H9 (cell line): ENCODE data around the gene PIGL. TPM values are rescaled to one million over a fixed set of nuclear protein-coding genes. Genes with fewer than 3 reads are reported as not detected.

ENCODE experiments used
- DNase-seq: peaks from one replicate; pipeline ENCODE4 v3.0.0-alpha.2; 2017
- H2AFZ ChIP-seq: one replicate; pipeline ENCODE4 v1.6.1; 2013; ENCODE audit warnings: mild to moderate bottlenecking, low read length, control low read depth, moderate library complexity
- H2AK5ac ChIP-seq: 2 replicates; pipeline ENCODE4 v1.6.1; 2013; ENCODE audit warnings: low read length, control low read depth, mixed read lengths; ENCODE audit not compliant: insufficient read length
- H2BK120ac ChIP-seq: one replicate; pipeline ENCODE4 v1.6.1; 2013; ENCODE audit warnings: low read depth, mild to moderate bottlenecking, low read length, control low read depth, inconsistent platforms; ENCODE audit not compliant: poor library complexity, severe bottlenecking
- H2BK12ac ChIP-seq: 2 replicates; pipeline ENCODE4 v1.6.1; 2013; ENCODE audit warnings: low read length, control low read depth, mixed read lengths, low read depth; ENCODE audit not compliant: insufficient read length
- H2BK15ac ChIP-seq: 2 replicates; pipeline ENCODE4 v1.6.1; 2013; ENCODE audit warnings: low read depth, low read length, control low read depth
- H2BK20ac ChIP-seq: one replicate; pipeline ENCODE4 v1.6.1; 2013; ENCODE audit warnings: low read depth, mild to moderate bottlenecking, low read length, control low read depth, inconsistent platforms; ENCODE audit not compliant: poor library complexity, severe bottlenecking
- H2BK5ac ChIP-seq: 2 replicates; pipeline ENCODE4 v1.6.1; 2013; ENCODE audit warnings: low read length, control low read depth, mixed read lengths; ENCODE audit not compliant: insufficient read length
- H3K14ac ChIP-seq: 2 replicates; pipeline ENCODE4 v1.6.1; 2013; ENCODE audit warnings: low read length, control low read depth; ENCODE audit not compliant: insufficient read depth
- H3K18ac ChIP-seq: 2 replicates; pipeline ENCODE4 v1.6.1; 2013; ENCODE audit warnings: low read depth, mild to moderate bottlenecking, mixed read lengths, low read length, control low read depth; ENCODE audit not compliant: insufficient read length
- H3K23ac ChIP-seq: 2 replicates; pipeline ENCODE4 v1.6.1; 2013; ENCODE audit warnings: low read length, control low read depth, mixed read lengths, low read depth; ENCODE audit not compliant: insufficient read length
- H3K23me2 ChIP-seq: 2 replicates; pipeline ENCODE4 v1.6.1; 2013; ENCODE audit warnings: low read depth, mild to moderate bottlenecking, mixed read lengths, low read length, control low read depth; ENCODE audit not compliant: insufficient read length, poor library complexity, severe bottlenecking
- H3K27ac ChIP-seq: 2 replicates; pipeline ENCODE4 v1.5.1; 2013; ENCODE audit warnings: low read length, control low read depth, mixed read lengths, low read depth; ENCODE audit not compliant: insufficient read length
- H3K27me3 ChIP-seq: 2 replicates; pipeline ENCODE4 v1.6.1; 2013; ENCODE audit warnings: low read length, control low read depth, inconsistent platforms; ENCODE audit not compliant: insufficient read depth
- H3K4ac ChIP-seq: 2 replicates; pipeline ENCODE4 v1.6.1; 2013; ENCODE audit warnings: low read depth, mild to moderate bottlenecking, control low read depth, inconsistent platforms, low read length, moderate library complexity
- H3K4me1 ChIP-seq: 2 replicates; pipeline ENCODE4 v1.6.1; 2013; ENCODE audit warnings: low read length, control low read depth, inconsistent platforms; ENCODE audit not compliant: insufficient read depth
- H3K4me2 ChIP-seq: 2 replicates; pipeline ENCODE4 v1.6.1; 2013; ENCODE audit warnings: low read length, control low read depth, mixed read lengths; ENCODE audit not compliant: insufficient read length, insufficient read depth
- H3K56ac ChIP-seq: 2 replicates; pipeline ENCODE4 v1.6.1; 2013; ENCODE audit warnings: low read depth, mild to moderate bottlenecking, mixed read lengths, low read length, control low read depth; ENCODE audit not compliant: insufficient read length
- H3K79me1 ChIP-seq: 2 replicates; pipeline ENCODE4 v1.6.1; 2013; ENCODE audit warnings: low read depth, mild to moderate bottlenecking, moderate library complexity, low read length, control low read depth, inconsistent platforms; ENCODE audit not compliant: insufficient read depth, poor library complexity, severe bottlenecking
- H3K79me2 ChIP-seq: 2 replicates; pipeline ENCODE4 v1.6.1; 2013; ENCODE audit warnings: low read length, control low read depth, inconsistent platforms; ENCODE audit not compliant: insufficient read depth
- H3K9ac ChIP-seq: 2 replicates; pipeline ENCODE4 v1.6.1; 2013; ENCODE audit warnings: low read length, control low read depth, mixed read lengths; ENCODE audit not compliant: insufficient read length; ENCODE audit errors: extremely low read depth
- H3K9me3 ChIP-seq: one replicate; pipeline ENCODE4 v1.6.1; 2013; ENCODE audit warnings: low read depth, low read length, inconsistent platforms; ENCODE audit not compliant: control insufficient read depth
- H3T11ph ChIP-seq: one replicate; pipeline ENCODE4 v1.6.1; 2013; ENCODE audit warnings: mild to moderate bottlenecking, low read length, control low read depth, inconsistent platforms
- H4K20me1 ChIP-seq: one replicate; pipeline ENCODE4 v1.6.1; 2013; ENCODE audit not compliant: control insufficient read depth, insufficient read length, insufficient read depth
- H4K5ac ChIP-seq: 2 replicates; pipeline ENCODE4 v1.6.1; 2013; ENCODE audit warnings: low read depth, mild to moderate bottlenecking, mixed read lengths, low read length, control low read depth; ENCODE audit not compliant: insufficient read length
- H4K8ac ChIP-seq: replicated peaks from 2 replicates; pipeline ENCODE4 v1.6.1; 2013; ENCODE audit warnings: low read length, control low read depth, mixed read lengths, low read depth; ENCODE audit not compliant: insufficient read length
- H4K91ac ChIP-seq: 2 replicates; pipeline ENCODE4 v1.6.1; 2013; ENCODE audit warnings: low read depth, mild to moderate bottlenecking, moderate library complexity, mixed read lengths, low read length, control low read depth; ENCODE audit not compliant: insufficient read length
- H3K27ac Mint-ChIP-seq, 3 experiments: 2 replicates in 2 of 3; 3 replicates in 1 of 3; pipeline ENCODE4 v1.8.0; 2020 to 2021; ENCODE audit warnings: mixed read lengths in 3 of 3, mild to moderate bottlenecking in 1 of 3, moderate library complexity in 1 of 3
- H3K27me3 Mint-ChIP-seq: 2 replicates; pipeline ENCODE4 v1.8.0; 2021; ENCODE audit warnings: low read depth, mild to moderate bottlenecking, moderate library complexity, mixed read lengths
- H3K36me3 Mint-ChIP-seq, 3 experiments: 2 replicates in 2 of 3; 3 replicates in 1 of 3; pipeline ENCODE4 v1.8.0; 2020 to 2021; ENCODE audit warnings: low read depth in 3 of 3, mixed read lengths in 3 of 3; ENCODE audit not compliant: insufficient read depth in 1 of 3
- H3K4me1 Mint-ChIP-seq, 2 experiments: 2 replicates each; pipeline ENCODE4 v1.8.0; 2020; ENCODE audit warnings: mixed read lengths in 2 of 2
- H3K4me3 Mint-ChIP-seq, 2 experiments: 2 replicates in 1 of 2; 3 replicates in 1 of 2; pipeline ENCODE4 v1.8.0; 2020 to 2021; ENCODE audit warnings: mild to moderate bottlenecking in 2 of 2, mixed read lengths in 2 of 2, moderate library complexity in 1 of 2
- H3K9me3 Mint-ChIP-seq, 2 experiments: 2 replicates in 1 of 2; 3 replicates in 1 of 2; pipeline ENCODE4 v1.8.0; 2020; ENCODE audit warnings: mild to moderate bottlenecking in 2 of 2, mixed read lengths in 2 of 2, moderate library complexity in 1 of 2
- WGBS: extraction: QIAGEN DNeasy Blood & Tissue Kit; methylation state at CpG from one replicate; pipeline ENCODE4 v1.1.7; 2013; ENCODE audit warnings: missing lambda C conversion rate, low lambda C conversion rate, mixed read lengths; ENCODE audit not compliant: insufficient read length; ENCODE audit errors: extremely low coverage; 5-methylcytosine and 5-hydroxymethylcytosine counted together
- total RNA-seq: library from RNA; stranded (reverse); gene quantifications from 2 replicates; pipeline ENCODE4 v1.2.1, GENCODE V29; 2021
- TF ChIP-seq, protein P1 (sequence below): fragments of 200-600 bp; sonication (generic); conservative IDR thresholded peaks from 3 replicates; pipeline ENCODE4 v1.8.0; 2021; ENCODE audit warnings: antibody characterized with exemption, mild to moderate bottlenecking

PIGL gene
- total RNA-seq, 1 experiment from 2014 or later: 21.6 TPM

DNA sequence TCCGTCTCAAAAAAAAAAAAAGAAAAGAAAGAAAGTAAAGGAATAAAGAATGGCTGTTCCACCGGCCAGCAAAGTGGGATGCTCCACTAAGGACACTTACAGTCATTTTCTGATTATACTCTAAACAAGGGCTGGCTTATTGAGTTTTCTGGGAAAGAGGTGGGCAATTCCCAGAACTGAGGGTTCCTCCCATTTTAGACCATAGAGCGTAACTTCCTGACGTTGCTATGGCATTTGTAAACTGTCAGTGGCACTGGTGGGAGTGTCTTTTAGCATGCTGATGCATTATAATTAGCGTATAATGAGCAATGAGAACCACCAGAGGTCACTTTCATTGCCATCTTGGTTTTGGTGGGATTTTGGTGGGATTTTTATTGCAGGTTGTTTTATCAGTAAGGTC, 58.0 kb downstream of the PIGL start:
- no CpG with 5 or more reads among the region's 5 CpGs for WGBS
- no peak overlapping the region for H2BK20ac ChIP-seq
- H2BK15ac ChIP-seq: no peak overlapping the region
- no peak overlapping the region for H2AFZ ChIP-seq
- H3K9me3 ChIP-seq: no peaks in the 10 kb centered on the region
- H3K23ac ChIP-seq: no peak overlapping the region
- Mint-ChIP-seq H3K36me3 (peaks cover 12 to 35% (median 31%) of the 10 kb centered on the region in 3 experiments), H3K27ac (no peak overlapping the region), H3K4me1 (no peaks in the 10 kb centered on the region), H3K9me3 (peaks cover 6 to 13% of the 10 kb centered on the region in 2 experiments; a peak in 3 of 5 replicates), H3K27me3 (no peaks in the 10 kb centered on the region), H3K4me3 (no peak overlapping the region)
- no peaks in the 10 kb centered on the region for H3K23me2 ChIP-seq
- no peak for DNase-seq
- H3K4me2 ChIP-seq: no peak overlapping the region
- no peak overlapping the region for H2BK120ac ChIP-seq
- no peak overlapping the region for H2AK5ac ChIP-seq
- no peak overlapping the region for H3K56ac ChIP-seq
- H4K8ac ChIP-seq: no peak overlapping the region
- no peaks in the 10 kb centered on the region for H3K27me3 ChIP-seq
- H2BK5ac ChIP-seq: no peak overlapping the region
- H3K9ac ChIP-seq: no peak overlapping the region
- H3K79me2 ChIP-seq: 0 out of 2 replicates have a peak, but pooled peaks cover 1% of the 10 kb centered on the region
- no peak overlapping the region for H3K18ac ChIP-seq
- H3T11ph ChIP-seq: no peak overlapping the region
- H3K4me1 ChIP-seq: no peaks in the 10 kb centered on the region; the same call in 1 of the 2 replicates
- H3K4ac ChIP-seq: no peak overlapping the region
- TF ChIP-seq, protein P1, sequence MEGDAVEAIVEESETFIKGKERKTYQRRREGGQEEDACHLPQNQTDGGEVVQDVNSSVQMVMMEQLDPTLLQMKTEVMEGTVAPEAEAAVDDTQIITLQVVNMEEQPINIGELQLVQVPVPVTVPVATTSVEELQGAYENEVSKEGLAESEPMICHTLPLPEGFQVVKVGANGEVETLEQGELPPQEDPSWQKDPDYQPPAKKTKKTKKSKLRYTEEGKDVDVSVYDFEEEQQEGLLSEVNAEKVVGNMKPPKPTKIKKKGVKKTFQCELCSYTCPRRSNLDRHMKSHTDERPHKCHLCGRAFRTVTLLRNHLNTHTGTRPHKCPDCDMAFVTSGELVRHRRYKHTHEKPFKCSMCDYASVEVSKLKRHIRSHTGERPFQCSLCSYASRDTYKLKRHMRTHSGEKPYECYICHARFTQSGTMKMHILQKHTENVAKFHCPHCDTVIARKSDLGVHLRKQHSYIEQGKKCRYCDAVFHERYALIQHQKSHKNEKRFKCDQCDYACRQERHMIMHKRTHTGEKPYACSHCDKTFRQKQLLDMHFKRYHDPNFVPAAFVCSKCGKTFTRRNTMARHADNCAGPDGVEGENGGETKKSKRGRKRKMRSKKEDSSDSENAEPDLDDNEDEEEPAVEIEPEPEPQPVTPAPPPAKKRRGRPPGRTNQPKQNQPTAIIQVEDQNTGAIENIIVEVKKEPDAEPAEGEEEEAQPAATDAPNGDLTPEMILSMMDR: no peak
- H4K5ac ChIP-seq: no peak overlapping the region
- H4K20me1 ChIP-seq: no peaks in the 10 kb centered on the region
- no peak overlapping the region for H3K27ac ChIP-seq
- H2BK12ac ChIP-seq: no peak overlapping the region
- H3K14ac ChIP-seq: no peak overlapping the region
- no peak overlapping the region for H4K91ac ChIP-seq
- H3K79me1 ChIP-seq: no peaks in the 10 kb centered on the region
